ENCODE measurements around the gene LRRC8D.

DNA sequence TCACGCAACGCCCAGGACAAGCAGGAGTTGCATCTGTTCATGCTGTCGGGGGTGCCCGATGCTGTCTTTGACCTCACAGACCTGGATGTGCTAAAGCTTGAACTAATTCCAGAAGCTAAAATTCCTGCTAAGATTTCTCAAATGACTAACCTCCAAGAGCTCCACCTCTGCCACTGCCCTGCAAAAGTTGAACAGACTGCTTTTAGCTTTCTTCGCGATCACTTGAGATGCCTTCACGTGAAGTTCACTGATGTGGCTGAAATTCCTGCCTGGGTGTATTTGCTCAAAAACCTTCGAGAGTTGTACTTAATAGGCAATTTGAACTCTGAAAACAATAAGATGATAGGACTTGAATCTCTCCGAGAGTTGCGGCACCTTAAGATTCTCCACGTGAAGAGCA, 113.6 kb downstream of the LRRC8D start:
- no peak for TF ChIP-seq POLR2A (IDR thresholded peaks at IDR 0.05; ENCODE audit: extremely low read depth, insufficient read length)
- TF ChIP-seq, protein P1, sequence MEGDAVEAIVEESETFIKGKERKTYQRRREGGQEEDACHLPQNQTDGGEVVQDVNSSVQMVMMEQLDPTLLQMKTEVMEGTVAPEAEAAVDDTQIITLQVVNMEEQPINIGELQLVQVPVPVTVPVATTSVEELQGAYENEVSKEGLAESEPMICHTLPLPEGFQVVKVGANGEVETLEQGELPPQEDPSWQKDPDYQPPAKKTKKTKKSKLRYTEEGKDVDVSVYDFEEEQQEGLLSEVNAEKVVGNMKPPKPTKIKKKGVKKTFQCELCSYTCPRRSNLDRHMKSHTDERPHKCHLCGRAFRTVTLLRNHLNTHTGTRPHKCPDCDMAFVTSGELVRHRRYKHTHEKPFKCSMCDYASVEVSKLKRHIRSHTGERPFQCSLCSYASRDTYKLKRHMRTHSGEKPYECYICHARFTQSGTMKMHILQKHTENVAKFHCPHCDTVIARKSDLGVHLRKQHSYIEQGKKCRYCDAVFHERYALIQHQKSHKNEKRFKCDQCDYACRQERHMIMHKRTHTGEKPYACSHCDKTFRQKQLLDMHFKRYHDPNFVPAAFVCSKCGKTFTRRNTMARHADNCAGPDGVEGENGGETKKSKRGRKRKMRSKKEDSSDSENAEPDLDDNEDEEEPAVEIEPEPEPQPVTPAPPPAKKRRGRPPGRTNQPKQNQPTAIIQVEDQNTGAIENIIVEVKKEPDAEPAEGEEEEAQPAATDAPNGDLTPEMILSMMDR (IDR thresholded peaks at IDR 0.05; ENCODE audit: low read depth, low read length), result no peak
